HepG2 (cell line): ENCODE results near the gene MCAM. TPM values are rescaled to one million over a fixed set of nuclear protein-coding genes. Genes with fewer than 3 reads are reported as not detected.

Source experiments
- ARID4A ChIP-seq: sonication (generic); formaldehyde crosslinking; IDR thresholded peaks from 2 replicates; pipeline ENCODE4 v1.5.0; 2020; ENCODE audit warnings: mild to moderate bottlenecking, missing genetic modification reagents, borderline replicate concordance
- ARID5B ChIP-seq: IDR thresholded peaks from 2 replicates; pipeline ENCODE4 v1.4.0; 2020; ENCODE audit warnings: mild to moderate bottlenecking, missing genetic modification reagents
- ELF3 ChIP-seq: IDR thresholded peaks from 2 replicates; pipeline ENCODE4 v1.6.1; 2016; ENCODE audit warnings: missing genetic modification reagents, missing compliant biosample characterization
- FOXO1 ChIP-seq: sonication (generic); formaldehyde crosslinking; IDR thresholded peaks from 2 replicates; pipeline ENCODE4 v1.4.0; 2020; ENCODE audit warnings: missing genetic modification reagents
- HNF1A ChIP-seq, 2 experiments: sonication (generic) in 1 of 2; formaldehyde crosslinking in 1 of 2; IDR thresholded peaks; 2 replicates each; pipeline versions ENCODE4 v1.4.0 to v1.6.1; 2016 to 2020; ENCODE audit warnings: borderline replicate concordance in 1 of 2, low read depth in 1 of 2, mild to moderate bottlenecking in 1 of 2, missing genetic modification reagents in 1 of 2
- HOXA3 ChIP-seq: sonication (generic); formaldehyde crosslinking; IDR thresholded peaks from 2 replicates; pipeline ENCODE4 v1.5.0; 2020; ENCODE audit warnings: missing genetic modification reagents
- MAF1 ChIP-seq: sonication (generic); formaldehyde crosslinking; IDR thresholded peaks from 2 replicates; pipeline ENCODE4 v1.5.0; 2020; ENCODE audit warnings: missing genetic modification reagents, borderline replicate concordance
- MAX ChIP-seq: IDR thresholded peaks from 2 replicates; pipeline ENCODE4 v1.6.1; 2012; ENCODE audit warnings: inconsistent platforms
- NCOA5 ChIP-seq: sonication (generic); formaldehyde crosslinking; IDR thresholded peaks from 2 replicates; pipeline ENCODE4 v1.4.0; 2020; ENCODE audit warnings: missing genetic modification reagents
- RFX1 ChIP-seq: fragments of 450-650 bp; IDR thresholded peaks from 2 replicates; pipeline ENCODE4 v1.6.1; 2017
- RFX3 ChIP-seq: IDR thresholded peaks from 2 replicates; pipeline ENCODE4 v1.6.1; 2016; ENCODE audit warnings: missing biosample characterization, missing genetic modification reagents
- SPEN ChIP-seq: sonication (generic); formaldehyde crosslinking; IDR thresholded peaks from 2 replicates; pipeline ENCODE4 v1.5.1; 2020; ENCODE audit warnings: low read depth, mild to moderate bottlenecking, missing genetic modification reagents
- TOE1 ChIP-seq: sonication (generic); formaldehyde crosslinking; IDR thresholded peaks from 2 replicates; pipeline ENCODE4 v1.4.0; 2020; ENCODE audit warnings: mild to moderate bottlenecking, missing genetic modification reagents
- U2AF2 ChIP-seq: fragments of 200-400 bp; formaldehyde crosslinking; IDR thresholded peaks from 2 replicates; pipeline ENCODE4 v1.6.1; 2017; ENCODE audit warnings: low read depth, mild to moderate bottlenecking, low read length
- ZNF335 ChIP-seq: sonication (generic); formaldehyde crosslinking; IDR thresholded peaks from 2 replicates; pipeline ENCODE4 v1.4.0; 2020; ENCODE audit warnings: missing genetic modification reagents
- polyA plus RNA-seq, 8 experiments: library from polyadenylated mRNA; depleted of rRNA in 3 of 8; stranded (reverse) in 7 of 8; unstranded in 1 of 8; fragments of >200 nt; fragmentation: Illumina TruSeq in 4 of 8; extraction: Trizol in 4 of 8; gene quantifications; 2 replicates each; pipeline versions ENCODE4 v1.2.1 to v1.2.3, GENCODE V29; 2011 to 2016; ENCODE audit warnings: low read depth in 4 of 8, missing spikeins in 1 of 8, mixed read lengths in 1 of 8; ENCODE audit not compliant: insufficient read depth in 1 of 8
- total RNA-seq, 5 experiments: library from RNA; depleted of rRNA; stranded (reverse); fragments of >200 nt; fragmentation: Illumina TruSeq; extraction: Trizol; gene quantifications; 2 replicates each; pipeline ENCODE4 v1.2.3, GENCODE V29; 2016; ENCODE audit warnings: low read depth in 1 of 5

Gene MCAM
- total and polyA plus RNA-seq, 2 of the 13 experiments (the other 11 are each of a cell fraction or from before 2014, with no cell fraction given), result 12.1 to 15.2 TPM

GRCh38 chr11:119352857-119353260 lies 35.9 kb upstream of the MCAM start (continued):
- TF ChIP-seq TOE1 (CRISPR knock-in tag), result no peak
- TF ChIP-seq U2AF2, result 0 out of 2 replicates have a peak, but pooled peaks have one; percentile 65
- TF ChIP-seq SPEN, result no peak
- no peak for TF ChIP-seq MAF1 (CRISPR knock-in tag)
- no peak for TF ChIP-seq NCOA5 (CRISPR knock-in tag)
- peak; percentile 86 for TF ChIP-seq RFX3 (CRISPR knock-in tag)
- TF ChIP-seq ZNF335 (CRISPR knock-in tag), result 0 out of 2 replicates have a peak, but pooled peaks have one; percentile 22
- no peak for TF ChIP-seq ELF3 (CRISPR knock-in tag)
- peak; percentile 88 for TF ChIP-seq RFX1
- peak; percentile 44; the same call in 1 of the 2 replicates for TF ChIP-seq ARID4A
- TF ChIP-seq HOXA3 (CRISPR knock-in tag), result peak; percentile 26; the same call in 1 of the 2 replicates
- TF ChIP-seq MAX, result peak; percentile 49
- TF ChIP-seq HNF1A (IDR thresholded peaks at IDR 0.05; ENCODE audit: low read depth), result no peak
- 0 out of 2 replicates have a peak, but pooled peaks have one; percentile 21 for TF ChIP-seq HNF1A (CRISPR knock-in tag; IDR thresholded peaks at IDR 0.05; ENCODE audit: borderline replicate concordance)
- TF ChIP-seq FOXO1 (CRISPR knock-in tag), result no peak; the same call in 1 of the 2 replicates
- peak; percentile 74 for TF ChIP-seq ARID5B
